ENCODE data around the gene C19orf85.

DNA sequence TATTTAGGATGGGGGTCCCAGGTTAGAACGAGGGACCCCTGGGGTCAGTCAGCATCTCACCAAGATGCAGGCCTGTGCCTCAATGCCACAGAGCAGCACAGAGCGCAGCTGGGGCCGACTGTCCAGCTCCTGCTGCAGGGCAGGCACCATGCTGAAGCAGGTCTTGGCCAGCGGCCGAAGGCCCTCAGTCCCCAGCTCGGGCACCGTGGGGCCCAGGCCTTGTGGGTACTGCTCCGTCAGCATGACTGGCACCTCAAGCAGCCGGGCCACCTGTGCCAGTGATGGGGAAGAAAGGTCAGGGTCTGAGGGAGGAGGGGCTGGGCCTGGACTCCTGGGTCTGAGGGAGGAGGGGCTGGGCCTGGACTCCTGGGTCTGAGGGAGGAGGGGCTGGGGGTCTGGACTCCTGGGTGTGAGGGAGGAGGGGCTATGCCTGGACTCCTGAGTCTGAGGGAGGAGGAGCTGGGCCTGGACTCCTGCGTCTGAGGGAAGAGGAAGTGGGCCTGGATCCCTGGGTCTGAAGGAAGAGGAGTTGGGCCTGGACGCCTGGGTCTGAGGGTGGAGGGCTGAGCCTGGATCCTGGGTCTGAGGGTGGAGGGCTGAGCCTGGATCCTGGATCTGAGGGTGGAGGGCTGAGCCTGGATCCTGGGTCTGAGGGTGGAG lies 8.8 kb downstream of the C19orf85 start:
- no peak for TF ChIP-seq POLR2A (IDR thresholded peaks at IDR 0.05)
- no peak for TF ChIP-seq EP300 (IDR thresholded peaks at IDR 0.05)
- no peak for TF ChIP-seq CTCF (IDR thresholded peaks at IDR 0.05)

Measured in ovary (tissue), 3 donors.